CD4-positive, alpha-beta T cell treated with Interleukin-12 subunit alpha and Interleukin-12 subunit beta, for 1 hour (primary cell): ENCODE data around the gene BMP10.
A peak's percentile ranks its signal among the peaks of the same experiment; 100 is the strongest.
"Not testable (repeated sequence)": the region's sequence is repeated elsewhere in the genome, so short reads cannot be mapped to it uniquely, and the experiment has no call there.

Experiments used
- DNase-seq: peaks from one replicate; pipeline ENCODE4 v3.0.0-alpha.2; 2020

Gene BMP10, protein sequence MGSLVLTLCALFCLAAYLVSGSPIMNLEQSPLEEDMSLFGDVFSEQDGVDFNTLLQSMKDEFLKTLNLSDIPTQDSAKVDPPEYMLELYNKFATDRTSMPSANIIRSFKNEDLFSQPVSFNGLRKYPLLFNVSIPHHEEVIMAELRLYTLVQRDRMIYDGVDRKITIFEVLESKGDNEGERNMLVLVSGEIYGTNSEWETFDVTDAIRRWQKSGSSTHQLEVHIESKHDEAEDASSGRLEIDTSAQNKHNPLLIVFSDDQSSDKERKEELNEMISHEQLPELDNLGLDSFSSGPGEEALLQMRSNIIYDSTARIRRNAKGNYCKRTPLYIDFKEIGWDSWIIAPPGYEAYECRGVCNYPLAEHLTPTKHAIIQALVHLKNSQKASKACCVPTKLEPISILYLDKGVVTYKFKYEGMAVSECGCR

DNA sequence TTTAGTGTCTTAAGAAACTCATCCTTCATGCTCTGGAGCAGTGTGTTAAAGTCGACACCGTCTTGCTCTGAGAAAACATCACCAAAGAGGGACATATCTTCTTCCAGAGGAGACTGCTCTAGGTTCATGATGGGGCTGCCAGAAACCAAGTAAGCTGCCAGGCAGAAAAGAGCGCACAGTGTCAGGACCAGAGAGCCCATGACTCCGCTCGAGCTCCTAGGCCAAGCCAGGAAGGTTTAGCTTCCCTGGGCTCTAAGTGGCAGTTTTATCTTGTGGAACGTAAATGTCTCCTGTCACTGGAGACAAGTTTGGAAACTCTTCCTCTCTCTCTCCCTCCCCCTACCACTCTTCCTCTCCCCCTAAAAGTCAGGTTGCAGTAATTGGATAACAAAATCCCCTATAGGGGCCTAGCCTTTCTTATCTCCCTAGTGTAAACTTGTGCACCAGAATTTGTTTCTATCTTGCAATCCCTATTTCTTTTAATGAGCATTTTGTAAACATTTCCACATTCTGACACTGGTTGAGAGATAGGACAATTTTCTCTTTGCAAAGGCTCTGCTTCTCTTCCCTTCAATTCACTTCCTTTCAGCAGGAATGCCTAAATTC lies at the start of gene BMP10:
Gene BMP10 (minus strand): TSS at position 239 of the 606 bp plus-strand sequence. CDS start 39 bp downstream, at position 200.
- no peak for DNase-seq

DNA sequence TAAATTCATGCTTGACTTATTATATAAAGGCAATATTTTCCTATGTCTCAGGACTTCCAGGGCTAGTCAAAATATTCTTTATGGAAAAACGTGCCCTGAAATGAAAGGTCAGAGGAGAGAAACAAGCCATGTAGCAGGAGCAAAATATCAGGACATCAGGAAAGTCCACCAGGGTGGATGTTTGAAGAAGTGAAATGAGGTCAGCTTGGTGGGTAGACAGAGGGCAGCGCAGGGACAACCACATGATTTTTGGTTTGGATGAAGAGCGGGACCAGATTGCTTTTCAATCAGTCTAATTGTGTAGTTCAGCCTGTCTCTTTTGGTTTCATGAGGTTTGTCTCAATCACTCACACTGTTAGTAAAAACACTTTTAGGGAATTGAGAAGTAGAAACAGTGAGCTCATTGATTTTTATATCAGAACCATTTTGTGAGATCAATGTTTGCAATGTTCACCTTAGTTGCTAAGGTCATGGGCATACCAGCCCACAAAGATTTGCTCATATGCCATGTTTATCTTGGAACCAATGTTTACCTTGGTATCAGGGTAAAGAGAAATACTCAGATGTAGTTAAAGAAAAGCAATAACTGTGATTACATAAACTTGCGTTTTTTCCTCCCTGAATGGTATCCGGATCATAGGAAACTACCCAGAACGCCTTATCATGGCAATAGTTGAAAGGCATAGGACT lies 49.4 kb upstream of the BMP10 start:
- DNase-seq, result no peak

GRCh38 chr2:68918497-68918896 lies 47.3 kb upstream of the BMP10 start:
- DNase-seq, result no peak

GRCh38 chr2:68917034-68917718 lies 46.0 kb upstream of the BMP10 start:
- no peak for DNase-seq

GRCh38 chr2:68916226-68916625 lies 45.0 kb upstream of the BMP10 start:
- no peak for DNase-seq

DNA sequence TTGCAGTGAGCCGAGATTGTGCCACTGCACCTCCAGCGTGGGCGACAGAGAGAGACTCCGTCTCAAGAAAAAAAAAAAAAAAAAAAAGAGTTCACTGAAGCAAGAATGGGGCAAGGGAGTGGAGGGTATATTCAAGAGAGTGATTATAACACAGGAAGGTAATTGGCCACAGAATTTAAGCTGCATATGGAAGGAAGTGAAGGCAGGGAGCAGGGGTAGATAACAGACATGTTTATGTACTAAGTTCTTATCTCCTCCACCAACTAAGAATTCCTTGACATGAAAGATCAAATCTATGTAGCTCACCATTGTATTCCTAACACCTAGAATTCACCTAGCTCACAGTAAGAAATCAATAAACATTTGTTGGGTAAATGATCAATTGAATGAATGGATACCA lies 44.2 kb upstream of the BMP10 start:
- DNase-seq, result no peak

GRCh38 chr2:68913359-68913758 lies 42.2 kb upstream of the BMP10 start:
- DNase-seq, result no peak

GRCh38 chr2:68912732-68913131 lies 41.5 kb upstream of the BMP10 start:
- DNase-seq, result peak; percentile 52

DNA sequence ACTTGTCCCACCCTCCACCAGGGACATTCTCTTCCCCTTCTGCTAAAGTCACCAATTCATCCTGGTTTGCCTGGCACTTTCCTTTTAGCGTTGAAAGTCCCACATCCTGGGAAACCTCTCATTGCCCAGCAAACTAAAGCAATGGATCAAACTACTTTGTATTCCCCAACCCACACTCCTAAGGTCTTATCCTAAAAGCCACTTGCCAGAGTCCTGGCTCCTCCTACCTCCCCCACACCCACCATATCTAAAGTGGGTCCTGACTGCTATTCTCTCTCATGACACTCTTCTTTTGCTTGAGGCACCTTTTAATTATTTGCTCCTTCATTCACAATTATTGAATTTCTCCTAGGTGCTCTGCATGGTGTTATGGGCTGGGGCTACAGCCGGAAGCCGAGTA lies 40.9 kb upstream of the BMP10 start:
- DNase-seq, result no peak

GRCh38 chr2:68911709-68912108 lies 40.5 kb upstream of the BMP10 start:
- DNase-seq, result no peak

- no peak for DNase-seq
Measured at GRCh38 chr2:68911246-68911645, 40.0 kb upstream of the BMP10 start.

DNA sequence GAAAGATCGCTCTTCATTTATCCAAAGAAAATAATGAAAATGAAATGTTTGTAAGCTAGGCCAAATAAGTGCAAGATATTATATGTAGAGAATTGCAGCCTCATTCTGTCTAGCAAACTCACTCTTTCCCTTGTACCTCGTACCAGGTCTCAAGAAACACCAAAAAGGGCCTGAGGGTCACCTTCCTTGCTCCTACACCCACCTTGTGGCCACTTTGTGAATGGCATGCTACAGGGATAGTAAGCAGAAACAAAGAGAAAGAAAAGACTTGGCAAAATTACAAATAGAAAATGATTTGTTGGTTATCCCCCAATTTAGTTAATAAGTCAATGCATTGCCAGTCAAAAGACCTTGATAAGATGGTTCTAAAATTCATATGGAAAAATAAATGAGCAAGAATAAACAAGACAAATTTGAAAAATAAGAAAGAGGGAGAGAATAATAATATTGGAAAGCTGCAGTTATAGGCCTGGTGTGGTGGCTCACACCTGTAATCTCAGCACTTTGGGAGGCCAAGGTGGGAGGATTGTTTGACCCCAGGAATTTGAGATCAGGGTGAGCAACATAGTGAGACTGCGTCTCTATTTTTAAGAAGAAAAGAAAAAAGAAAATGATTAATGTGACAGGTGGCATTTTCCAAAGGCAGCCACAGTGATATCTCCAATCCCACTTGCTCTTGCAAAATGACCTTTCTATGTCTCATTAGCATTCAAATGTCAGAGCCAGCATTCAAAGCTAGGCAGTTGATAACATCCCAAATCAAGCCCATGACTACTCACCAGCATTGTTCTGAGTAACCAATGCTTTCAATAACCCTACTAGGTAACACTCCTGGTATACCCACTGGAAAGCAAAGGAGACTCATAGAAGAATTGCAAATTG lies 38.8 kb upstream of the BMP10 start:
- peak; percentile 76 for DNase-seq

GRCh38 chr2:68908392-68908970 lies 37.3 kb upstream of the BMP10 start:
- DNase-seq, result peak; percentile 89

DNA sequence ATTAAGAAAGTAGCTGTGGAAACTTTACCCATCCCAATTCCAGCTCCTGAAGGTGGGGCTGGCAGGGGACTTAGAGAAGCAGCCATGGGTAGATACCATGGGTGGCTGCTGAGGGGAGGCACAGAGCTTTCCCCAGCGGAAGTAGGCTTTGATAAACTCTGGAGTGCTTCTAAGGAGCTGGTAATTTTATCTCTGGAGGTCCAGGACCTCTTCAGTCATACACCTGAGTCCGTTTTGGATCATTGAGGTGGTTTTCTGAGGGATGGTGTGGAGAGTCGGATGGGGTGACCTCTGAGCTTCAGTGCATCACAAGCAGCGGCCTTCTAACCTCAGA lies 36.7 kb upstream of the BMP10 start:
- DNase-seq, result no peak

DNA sequence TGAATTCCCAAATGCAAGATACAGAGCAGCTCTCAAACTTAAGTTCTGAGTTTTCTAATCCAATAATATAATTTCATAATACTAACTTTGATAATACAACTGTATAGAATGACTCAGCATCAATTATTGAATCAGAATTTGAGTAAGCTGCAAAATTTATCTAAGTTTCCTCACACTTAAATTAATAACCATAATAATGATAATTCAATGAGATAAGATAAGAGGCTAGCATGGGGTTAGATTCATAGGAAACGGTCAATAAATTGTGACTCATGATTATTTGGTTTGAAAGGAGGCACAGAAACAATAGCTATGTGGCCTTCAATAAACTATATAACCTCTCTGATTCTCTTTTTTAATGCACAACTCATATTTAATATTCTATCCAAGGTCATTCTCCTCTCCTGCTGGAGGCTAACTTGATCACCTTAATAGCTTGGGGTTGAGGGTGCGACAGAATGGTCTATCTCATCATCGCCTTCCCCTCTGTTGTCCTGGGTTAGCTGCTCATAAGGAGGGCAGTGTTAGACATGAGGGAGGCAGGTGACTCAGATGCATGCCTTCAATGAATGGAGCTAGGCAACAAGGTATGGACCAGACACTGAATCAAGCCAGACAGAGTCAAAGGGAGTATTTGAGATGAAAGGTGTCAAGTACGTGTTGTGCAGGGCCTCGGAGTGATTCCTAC lies 36.2 kb upstream of the BMP10 start:
- no peak for DNase-seq

GRCh38 chr2:68906716-68907115 lies 35.5 kb upstream of the BMP10 start:
- DNase-seq, result no peak

- DNase-seq, result no peak
Measured at GRCh38 chr2:68905116-68905515, 33.9 kb upstream of the BMP10 start.

DNA sequence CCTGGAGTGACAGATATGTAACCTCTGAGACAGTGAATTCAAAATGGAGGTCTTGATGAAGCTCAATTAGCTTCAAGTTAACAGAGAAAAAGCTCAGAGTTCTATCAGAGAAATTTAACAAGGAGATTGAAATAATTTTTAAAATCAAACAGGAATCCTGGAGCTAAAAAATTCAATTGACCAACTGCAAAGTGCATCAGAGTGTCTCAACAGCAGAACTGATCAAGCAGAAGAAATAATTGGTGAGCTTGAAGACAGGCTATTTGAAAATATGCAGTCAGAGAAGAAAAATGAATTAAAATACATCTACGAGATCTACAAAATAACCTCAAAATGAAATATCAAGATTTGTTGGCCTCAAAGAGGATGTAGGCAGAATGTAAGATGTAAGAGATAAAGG lies 30.4 kb upstream of the BMP10 start:
- DNase-seq, result no peak

DNA sequence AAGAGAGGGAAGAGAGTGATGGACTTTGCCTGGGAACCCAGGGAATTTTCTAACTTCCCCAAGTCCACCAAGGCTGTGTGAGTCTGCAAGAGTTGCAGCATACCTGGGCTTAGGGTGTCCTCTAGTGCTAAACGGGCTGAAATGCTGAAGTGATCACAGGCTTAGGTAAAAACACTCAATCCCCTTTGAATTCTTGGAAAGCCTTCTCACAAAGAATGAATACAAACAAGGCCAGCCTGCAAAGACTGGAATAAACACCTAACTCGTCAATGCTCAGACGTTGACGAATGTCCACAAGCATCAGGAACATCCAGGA lies 30.0 kb upstream of the BMP10 start:
- DNase-seq, result no peak

DNA sequence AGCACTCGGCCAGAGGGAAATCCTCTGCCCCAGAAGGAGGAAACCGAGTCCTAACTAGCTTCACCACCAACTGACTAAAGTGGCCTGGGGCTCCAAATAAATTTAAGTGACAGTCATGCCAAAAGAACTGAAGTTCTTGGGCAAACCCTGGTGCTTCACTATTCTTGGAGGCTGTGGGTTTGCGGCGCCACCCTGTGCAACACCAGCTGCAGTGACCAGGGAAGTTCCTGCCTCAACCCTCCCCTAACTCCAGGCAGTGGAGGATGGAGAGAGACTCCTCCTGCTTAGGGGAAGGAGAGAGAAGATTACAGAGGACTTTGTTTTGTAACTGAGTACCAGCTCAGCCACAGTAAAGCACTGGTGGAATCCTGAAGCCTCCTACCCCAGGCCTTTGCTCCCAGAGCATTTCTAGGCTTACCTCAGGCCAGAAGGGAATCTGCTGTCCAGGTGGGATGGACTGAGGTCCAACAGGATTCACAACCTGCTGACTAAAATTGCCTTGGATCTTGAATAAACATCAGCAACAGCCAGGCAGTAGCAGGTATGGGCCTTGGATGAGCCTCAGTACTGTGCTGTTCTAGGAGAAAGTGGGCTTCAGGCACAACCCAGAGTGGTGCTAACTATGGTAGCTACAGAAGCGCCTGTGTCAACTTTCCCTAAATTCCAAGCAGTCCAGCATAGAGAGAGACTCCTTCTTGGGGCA lies 29.4 kb upstream of the BMP10 start:
- DNase-seq, result no peak

DNA sequence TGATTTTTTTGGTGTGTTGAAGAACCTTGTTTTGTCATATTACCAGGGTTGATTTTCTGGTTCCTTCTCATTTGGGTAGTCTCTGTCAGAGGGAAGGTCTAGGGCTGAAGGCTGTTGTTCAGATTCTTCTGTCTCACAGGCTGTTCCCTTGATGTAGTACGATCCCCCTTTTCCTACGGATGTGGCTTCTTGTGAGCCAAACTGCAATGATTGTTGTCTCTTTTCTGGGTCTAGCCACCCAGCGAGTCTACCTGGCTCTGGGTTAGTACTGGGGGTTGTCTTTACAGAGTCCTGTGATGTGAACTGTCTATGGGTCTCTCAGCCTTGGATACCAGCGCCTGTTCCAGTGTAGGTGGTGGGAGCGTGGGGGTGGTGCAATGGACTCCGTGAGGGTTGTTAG lies 24.8 kb upstream of the BMP10 start:
- DNase-seq, result not testable (repeated sequence)
